HG02884 (cell line): ENCODE results near the gene FBXO34.
"Not testable (repeated sequence)": the region's sequence is repeated elsewhere in the genome, so short reads cannot be mapped to it uniquely, and the experiment has no call there.

ENCODE experiments used
- ATAC-seq: cut with Tn5 transposase; IDR thresholded peaks from one replicate; pipeline ENCODE4 v1.9.1; 2021; ENCODE audit warnings: mild to moderate bottlenecking, moderate library complexity; ENCODE audit not compliant: unreplicated experiment

The FBXO34 gene

GRCh38 chr14:55373784-55374705, 102.8 kb downstream of the FBXO34 start:
- ATAC-seq, result no peak

- no peak for ATAC-seq
These were observed 103.5 kb downstream of the FBXO34 start for GRCh38 chr14:55374771-55375170.

GRCh38 chr14:55377236-55377635, 106.0 kb downstream of the FBXO34 start:
- ATAC-seq, result no peak

GRCh38 chr14:55381040-55381439, 109.8 kb downstream of the FBXO34 start:
- no peak for ATAC-seq

GRCh38 chr14:55381561-55381960, 110.3 kb downstream of the FBXO34 start:
- no peak for ATAC-seq

- ATAC-seq, result no peak
These were observed 111.3 kb downstream of the FBXO34 start for GRCh38 chr14:55382483-55382882.

GRCh38 chr14:55383056-55383466, 111.8 kb downstream of the FBXO34 start:
- not testable (repeated sequence) for ATAC-seq

GRCh38 chr14:55383541-55384140, 112.4 kb downstream of the FBXO34 start:
- ATAC-seq, result no peak

GRCh38 chr14:55384536-55384935, 113.3 kb downstream of the FBXO34 start:
- ATAC-seq, result no peak

GRCh38 chr14:55386037-55386808, 115.0 kb downstream of the FBXO34 start:
- no peak for ATAC-seq

GRCh38 chr14:55387121-55387520, 115.9 kb downstream of the FBXO34 start:
- ATAC-seq, result no peak

- ATAC-seq, result no peak
These were observed 116.9 kb downstream of the FBXO34 start for GRCh38 chr14:55388160-55388559.

- ATAC-seq, result no peak
These were observed 118.1 kb downstream of the FBXO34 start for GRCh38 chr14:55389330-55389729.

GRCh38 chr14:55398679-55399078, 127.5 kb downstream of the FBXO34 start:
- no peak for ATAC-seq

- no peak for ATAC-seq
These were observed 128.0 kb downstream of the FBXO34 start for GRCh38 chr14:55399183-55399582.

GRCh38 chr14:55399852-55400251, 128.6 kb downstream of the FBXO34 start:
- ATAC-seq, result no peak

GRCh38 chr14:55401751-55402150, 130.5 kb downstream of the FBXO34 start:
- ATAC-seq, result no peak
